Activated CD8-positive, alpha-beta memory T cell treated with anti-CD3 and anti-CD28 coated beads for 36 hours (primary cell): ENCODE measurements around the gene DCP1B. TPM values are rescaled to one million over a fixed set of nuclear protein-coding genes. Genes with fewer than 3 reads are reported as not detected.

Experiments used
- CTCF ChIA-PET: fragments of 350-600 bp; sonication (Branson Sonifier 250); formaldehyde crosslinking; loops from one replicate; lab custom pipeline; 2021; ENCODE audit warnings: antibody characterized with exemption; lab: Charles Lee
- POLR2A ChIA-PET: fragments of 350-600 bp; sonication (Branson Sonifier 250); formaldehyde crosslinking; loops from one replicate; lab custom pipeline; 2021; ENCODE audit warnings: antibody characterized with exemption; lab: Charles Lee
- total RNA-seq, 2 experiments: library from RNA; stranded (reverse); gene quantifications; one replicate each; pipeline ENCODE4 v1.2.3, GENCODE V29; 2021

The DCP1B gene
- total RNA-seq, 2 experiments from 2014 or later: 12.2 to 13.5 TPM

GRCh38 chr12:1989111-1989510, 15.1 kb downstream of the DCP1B start:
- ChIA-PET CTCF (no interaction called here), POLR2A (no interaction called here)

- POLR2A ChIA-PET: no interaction called here
- CTCF ChIA-PET: interaction anchor here (0.7 kb wide), 2 partner anchors 786 to 808 kb away, joined by 4 to 5 read pairs; no protein-coding TSS in a partner anchor
These were observed 19.5 kb downstream of the DCP1B start for GRCh38 chr12:1984759-1985158.

- ChIA-PET CTCF (no interaction called here), POLR2A (no interaction called here)
These were observed 24.0 kb downstream of the DCP1B start for GRCh38 chr12:1980282-1980681.

GRCh38 chr12:1978078-1978862, 26.0 kb downstream of the DCP1B start:
- ChIA-PET POLR2A (no interaction called here), CTCF (no interaction called here)

GRCh38 chr12:1977588-1977987, 26.7 kb downstream of the DCP1B start:
- CTCF ChIA-PET: no interaction called here

GRCh38 chr12:1977109-1977508, 27.1 kb downstream of the DCP1B start:
- ChIA-PET POLR2A (no interaction called here), CTCF (no interaction called here)

More at GRCh38 chr12:1977588-1977987, 26.7 kb downstream of the DCP1B start:
- POLR2A ChIA-PET: no interaction called here

- ChIA-PET POLR2A (no interaction called here), CTCF (interaction anchor here (0.8 to 1.3 kb wide), 2 partner anchors 9 to 35 kb away, joined by 3 read pairs; no protein-coding TSS in a partner anchor)
These were observed 29.4 kb downstream of the DCP1B start for GRCh38 chr12:1974812-1975211.

- CTCF ChIA-PET: no interaction called here
- POLR2A ChIA-PET: interaction anchor here (0.7 kb wide), 1 partner anchor 625 kb away, joined by 3 read pairs; no protein-coding TSS in a partner anchor
These were observed 31.4 kb downstream of the DCP1B start for GRCh38 chr12:1972856-1973317.

GRCh38 chr12:1972260-1972659, 32.0 kb downstream of the DCP1B start:
- ChIA-PET POLR2A (interaction anchor here (0.7 kb wide), 1 partner anchor 625 kb away, joined by 3 read pairs; no protein-coding TSS in a partner anchor), CTCF (no interaction called here)

- ChIA-PET CTCF (interaction anchor here (0.5 kb wide), 1 partner anchor 387 kb away, joined by 3 read pairs; no protein-coding TSS in a partner anchor), POLR2A (no interaction called here)
These were observed 33.8 kb downstream of the DCP1B start for GRCh38 chr12:1970331-1970900.

GRCh38 chr12:1966561-1967226, 37.6 kb downstream of the DCP1B start:
- ChIA-PET CTCF (interaction anchor here (0.5 to 1.6 kb wide), 2 partner anchors 8 to 1455 kb away, joined by 3 read pairs; no protein-coding TSS in a partner anchor), POLR2A (no interaction called here)

GRCh38 chr12:1965916-1966315, 38.3 kb downstream of the DCP1B start:
- CTCF ChIA-PET: interaction anchor here (1.6 kb wide), 1 partner anchor 9 kb away, joined by 3 read pairs; no protein-coding TSS in a partner anchor

GRCh38 chr12:1962051-1963020, 41.9 kb downstream of the DCP1B start:
- CTCF ChIA-PET: interaction anchor here (1.1 kb wide), 1 partner anchor 22 kb away, joined by 3 read pairs; no protein-coding TSS in a partner anchor

More at GRCh38 chr12:1965916-1966315, 38.3 kb downstream of the DCP1B start:
- POLR2A ChIA-PET: no interaction called here

GRCh38 chr12:1956716-1957115, 47.5 kb downstream of the DCP1B start:
- CTCF ChIA-PET: no interaction called here
- POLR2A ChIA-PET: no interaction called here

More at GRCh38 chr12:1962051-1963020, 41.9 kb downstream of the DCP1B start:
- POLR2A ChIA-PET: no interaction called here

- ChIA-PET POLR2A (no interaction called here), CTCF (no interaction called here)
These were observed 54.3 kb downstream of the DCP1B start for GRCh38 chr12:1949771-1950470.

GRCh38 chr12:1948883-1949282, 55.4 kb downstream of the DCP1B start:
- POLR2A ChIA-PET: no interaction called here
- CTCF ChIA-PET: interaction anchor here (1.0 kb wide), 1 partner anchor 9 kb away, joined by 3 read pairs; no protein-coding TSS in a partner anchor

- POLR2A ChIA-PET: no interaction called here
- CTCF ChIA-PET: interaction anchor here (0.8 kb wide), 1 partner anchor 156 kb away, joined by 3 read pairs; no protein-coding TSS in a partner anchor
These were observed 57.2 kb downstream of the DCP1B start for GRCh38 chr12:1947081-1947480.

- ChIA-PET CTCF (interaction anchor here (0.8 kb wide), 1 partner anchor 155 kb away, joined by 3 read pairs; no protein-coding TSS in a partner anchor), POLR2A (no interaction called here)
These were observed 58.0 kb downstream of the DCP1B start for GRCh38 chr12:1946296-1946695.
